Endodermal cell (in vitro differentiated cells): ENCODE data around the gene SPEN. TPM values are rescaled to one million over a fixed set of nuclear protein-coding genes. Genes with fewer than 3 reads are reported as not detected.

Experiments
- DNase-seq: peaks from one replicate; pipeline ENCODE4 v3.0.0-alpha.2; 2017
- H3K27ac ChIP-seq: 2 replicates; pipeline ENCODE4 v1.5.1; 2013; ENCODE audit warnings: mild to moderate bottlenecking, low read depth, low read length, moderate library complexity
- H3K27me3 ChIP-seq: 2 replicates; pipeline ENCODE4 v1.6.1; 2013; ENCODE audit warnings: mild to moderate bottlenecking, low read length, moderate library complexity; ENCODE audit not compliant: insufficient read depth, control insufficient read depth, poor library complexity, severe bottlenecking
- H3K36me3 ChIP-seq: 2 replicates; pipeline ENCODE4 v1.7.0; 2013; ENCODE audit warnings: mild to moderate bottlenecking, low read length, moderate library complexity; ENCODE audit not compliant: control insufficient read depth, insufficient read depth
- H3K4me1 ChIP-seq: one replicate; pipeline ENCODE4 v1.7.0; 2013; ENCODE audit warnings: low read length; ENCODE audit not compliant: control insufficient read depth, insufficient read depth
- H3K4me3 ChIP-seq: 2 replicates; pipeline ENCODE4 v1.5.1; 2013; ENCODE audit warnings: mild to moderate bottlenecking, low read length, moderate library complexity
- H3K9ac ChIP-seq: 2 replicates; pipeline ENCODE4 v1.6.1; 2013; ENCODE audit warnings: mild to moderate bottlenecking, low read length, moderate library complexity; ENCODE audit not compliant: poor library complexity, severe bottlenecking; ENCODE audit errors: extremely low read depth
- H3K9me3 ChIP-seq: 2 replicates; pipeline ENCODE4 v1.6.1; 2013; ENCODE audit warnings: mild to moderate bottlenecking, low read length, moderate library complexity; ENCODE audit not compliant: control insufficient read depth
- H3K27ac Mint-ChIP-seq: 2 replicates; pipeline ENCODE4 v1.8.0; 2020; ENCODE audit warnings: mixed read lengths
- H3K27me3 Mint-ChIP-seq: 2 replicates; pipeline ENCODE4 v1.8.0; 2021; ENCODE audit warnings: mild to moderate bottlenecking, mixed read lengths; ENCODE audit not compliant: insufficient read depth
- H3K36me3 Mint-ChIP-seq: 2 replicates; pipeline ENCODE4 v1.8.0; 2020; ENCODE audit warnings: low read depth, mixed read lengths
- H3K4me1 Mint-ChIP-seq: 2 replicates; pipeline ENCODE4 v1.8.0; 2020; ENCODE audit warnings: mixed read lengths
- H3K4me3 Mint-ChIP-seq: 2 replicates; pipeline ENCODE4 v1.8.0; 2020; ENCODE audit warnings: mild to moderate bottlenecking, moderate library complexity, mixed read lengths
- H3K9me3 Mint-ChIP-seq: 2 replicates; pipeline ENCODE4 v1.8.0; 2020; ENCODE audit warnings: mild to moderate bottlenecking, mixed read lengths
- CTCF ChIP-seq: fragments of 200-600 bp; sonication (generic); conservative IDR thresholded peaks from 2 replicates; pipeline ENCODE4 v1.5.0; 2021; ENCODE audit warnings: antibody characterized with exemption, mild to moderate bottlenecking
- whole genome bisulfite sequencing, 2 experiments: methylation state at CpG; one replicate each; pipeline versions ENCODE4 v1.1.5 to v1.1.7; 2013; ENCODE audit warnings: missing lambda C conversion rate in 2 of 2, mixed read lengths in 1 of 2; ENCODE audit not compliant: insufficient coverage in 1 of 2, insufficient read length in 1 of 2; 5-methylcytosine and 5-hydroxymethylcytosine counted together
- total RNA-seq, 2 donors: library from RNA; stranded (reverse); fragmentation: NEBNext Ultra II Directional in 1 of 2; extraction: Animal tissue kit (Norgen Biotek cat#: 25700) in 1 of 2; gene quantifications; 2 replicates in 1 of 2; 3 replicates in 1 of 2; pipeline ENCODE4 v1.2.1, GENCODE V29; 2021

Gene SPEN
- total RNA-seq, 2 donors from 2014 or later: 61.5 to 71.9 TPM

GRCh38 chr1:15966956-15967344, 119.4 kb downstream of the SPEN start:
- no peak overlapping the region for H3K27ac Mint-ChIP-seq

GRCh38 chr1:15968172-15968571, 120.7 kb downstream of the SPEN start:
- Mint-ChIP-seq H3K36me3 (peaks cover 71% of the 10 kb centered on the region), H3K4me3 (no peak overlapping the region), H3K27me3 (no peaks in the 10 kb centered on the region), H3K9me3 (peaks cover 16% of the 10 kb centered on the region), H3K4me1 (peaks cover 5% of the 10 kb centered on the region), H3K27ac (no peak overlapping the region)
- 92 to 93% methylated on average over 5 of the region's 5 CpGs for WGBS, 2 experiments
- Histone ChIP-seq H3K4me3 (no peak overlapping the region), H3K4me1 (no peaks in the 10 kb centered on the region), H3K27ac (no peak overlapping the region), H3K9ac (no peak overlapping the region), H3K9me3 (peaks cover 17% of the 10 kb centered on the region), H3K27me3 (no peaks in the 10 kb centered on the region), H3K36me3 (peaks cover 50% of the 10 kb centered on the region)
- DNase-seq: no peak
- no peak for TF ChIP-seq CTCF

More at GRCh38 chr1:15966956-15967344, 119.4 kb downstream of the SPEN start:
- no peaks in the 10 kb centered on the region for H3K4me1 ChIP-seq
- H3K27ac ChIP-seq: no peak overlapping the region
- no peaks in the 10 kb centered on the region for H3K27me3 ChIP-seq
- Mint-ChIP-seq H3K4me1 (peaks cover 13% of the 10 kb centered on the region), H3K9me3 (peaks cover 16% of the 10 kb centered on the region), H3K36me3 (peaks cover 59% of the 10 kb centered on the region), H3K27me3 (no peaks in the 10 kb centered on the region), H3K4me3 (no peak overlapping the region)
- H3K4me3 ChIP-seq: no peak overlapping the region
- no peak for DNase-seq
- 89 to 95% methylated on average over 6 of the region's 6 CpGs for WGBS, 2 experiments
- no peak for TF ChIP-seq CTCF
- H3K36me3 ChIP-seq: peaks cover 38% of the 10 kb centered on the region
- H3K9me3 ChIP-seq: peaks cover 17% of the 10 kb centered on the region
- H3K9ac ChIP-seq: no peak overlapping the region

- no peak overlapping the region for H3K4me3 Mint-ChIP-seq
- H3K9ac ChIP-seq: no peak overlapping the region
- H3K27ac Mint-ChIP-seq: no peak overlapping the region
- H3K9me3 Mint-ChIP-seq: peaks cover 16% of the 10 kb centered on the region
- peaks cover 74% of the 10 kb centered on the region for H3K36me3 Mint-ChIP-seq
- no peak overlapping the region for H3K27ac ChIP-seq
- H3K27me3 Mint-ChIP-seq: no peaks in the 10 kb centered on the region
- WGBS, 2 experiments: 96 to 100% methylated on average over 9 to 13 of the region's 13 CpGs
- no peaks in the 10 kb centered on the region for H3K4me1 Mint-ChIP-seq
- H3K9me3 ChIP-seq: peaks cover 17% of the 10 kb centered on the region
- H3K4me1 ChIP-seq: no peaks in the 10 kb centered on the region
- H3K36me3 ChIP-seq: peaks cover 53% of the 10 kb centered on the region
- no peak overlapping the region for H3K4me3 ChIP-seq
- no peak for TF ChIP-seq CTCF
- DNase-seq: no peak
- no peaks in the 10 kb centered on the region for H3K27me3 ChIP-seq
These were observed 121.9 kb downstream of the SPEN start for GRCh38 chr1:15969321-15969880.
